ENCODE results near the gene NFATC1. TPM values are rescaled to one million over a fixed set of nuclear protein-coding genes. Genes with fewer than 3 reads are reported as not detected.

Gene NFATC1
- total RNA-seq, 2 donors from 2014 or later = 1.6 to 4.3 TPM

GRCh38 chr18:79518683-79519128 lies 123.0 kb downstream of the NFATC1 start:
- H3K4me3 ChIP-seq = no peak overlapping the region
- DNase-seq = peak; percentile 10
- H3K36me3 ChIP-seq = no peaks in the 10 kb centered on the region
- H3K27ac ChIP-seq = no peak overlapping the region
- intact Hi-C loops (cut with DNase I) = no loop called here
- TF ChIP-seq CTCF (IDR thresholded peaks at IDR 0.05) = no peak
- no peaks in the 10 kb centered on the region for H3K4me1 ChIP-seq
- no peaks in the 10 kb centered on the region for H3K27me3 ChIP-seq
- no peak overlapping the region for H3K9ac ChIP-seq (ENCODE audit: low read depth in 2 of 2, low read length in 2 of 2)
- H3K9me3 ChIP-seq = no peaks in the 10 kb centered on the region

GRCh38 chr18:79519751-79520477 lies 124.2 kb downstream of the NFATC1 start:
- Histone ChIP-seq H3K4me3 (no peak overlapping the region), H3K9me3 (no peaks in the 10 kb centered on the region), H3K27me3 (no peaks in the 10 kb centered on the region), H3K4me1 (no peaks in the 10 kb centered on the region), H3K36me3 (no peaks in the 10 kb centered on the region), H3K9ac (ENCODE audit: low read depth in 2 of 2, low read length in 2 of 2) (no peak overlapping the region), H3K27ac (no peak overlapping the region)
- no peak for TF ChIP-seq CTCF (IDR thresholded peaks at IDR 0.05)
- DNase-seq = peak; percentile 15
- intact Hi-C loops (cut with DNase I) = no loop called here

GRCh38 chr18:79520478-79521390 lies 125.0 kb downstream of the NFATC1 start:
- Histone ChIP-seq H3K36me3 (no peaks in the 10 kb centered on the region), H3K9ac (ENCODE audit: low read depth in 2 of 2, low read length in 2 of 2) (no peak overlapping the region), H3K4me1 (no peaks in the 10 kb centered on the region), H3K9me3 (no peaks in the 10 kb centered on the region), H3K27ac (no peak overlapping the region), H3K4me3 (no peak overlapping the region), H3K27me3 (no peaks in the 10 kb centered on the region)
- intact Hi-C loops (cut with DNase I) = no loop called here
- TF ChIP-seq CTCF (IDR thresholded peaks at IDR 0.05) = no peak
- peak; percentile 12 for DNase-seq

- peak; percentile 12 for DNase-seq
- Histone ChIP-seq H3K27me3 (no peaks in the 10 kb centered on the region), H3K9ac (ENCODE audit: low read depth in 2 of 2, low read length in 2 of 2) (no peak overlapping the region), H3K9me3 (no peaks in the 10 kb centered on the region), H3K4me3 (no peak overlapping the region), H3K36me3 (no peaks in the 10 kb centered on the region), H3K4me1 (no peaks in the 10 kb centered on the region), H3K27ac (no peak overlapping the region)
- no peak for TF ChIP-seq CTCF (IDR thresholded peaks at IDR 0.05)
- intact Hi-C loops (cut with DNase I) = no loop called here
Measured at GRCh38 chr18:79521416-79522205, 125.9 kb downstream of the NFATC1 start.
